GM18507 (cell line): ENCODE measurements around the gene DAB1.

Experiments used
- DNase-seq: peaks from one replicate; pipeline ENCODE4 v3.0.0; 2011; ENCODE audit warnings: low read depth; ENCODE audit not compliant: insufficient read length; ENCODE audit errors: extremely low spot score
- FAIRE-seq: peaks from 2 replicates; lab custom pipeline; 2011; peaks lifted over from hg19 to GRCh38; lab: Jason Lieb, UNC

Gene DAB1

DNA sequence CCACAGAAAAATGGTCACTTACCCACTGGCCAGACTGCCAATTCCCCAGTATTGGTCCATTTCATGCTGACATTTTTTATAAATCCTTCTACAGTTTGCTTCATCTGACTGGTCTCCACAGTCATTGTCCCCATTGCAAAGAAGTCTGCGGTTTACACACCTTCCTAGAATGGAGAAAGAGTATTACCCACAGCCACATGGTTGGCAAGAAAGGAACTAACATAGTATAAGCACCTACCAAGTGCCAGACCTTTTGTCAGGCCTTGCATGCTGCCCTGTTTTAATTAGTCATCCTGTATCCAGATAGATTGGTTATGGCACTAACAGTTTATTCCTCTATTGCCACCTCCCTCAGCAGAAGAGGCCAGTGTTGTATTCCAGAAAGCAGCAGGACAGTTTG lies 469.2 kb downstream of the DAB1 start:
- FAIRE-seq (no peak), DNase-seq (no peak)

DNA sequence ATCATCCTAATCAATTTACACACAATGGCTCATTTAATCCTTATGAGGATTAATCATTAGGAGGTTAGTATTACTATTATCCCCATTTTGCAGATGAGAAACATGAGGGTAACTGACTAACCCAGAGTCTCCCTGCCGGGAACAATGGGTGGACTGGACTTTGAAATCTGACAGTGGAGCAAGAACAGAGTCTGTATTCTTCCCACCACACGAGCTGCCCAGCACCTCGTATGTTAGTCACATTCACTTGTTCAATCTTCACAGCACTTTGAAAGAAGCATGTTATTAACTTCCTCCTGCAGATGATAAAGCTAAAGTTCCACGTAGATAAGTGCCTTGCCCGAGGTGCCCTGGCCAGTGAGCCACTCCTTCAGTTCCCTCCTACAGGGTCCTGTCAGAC lies 470.5 kb downstream of the DAB1 start:
- FAIRE-seq (no peak), DNase-seq (no peak)

DNA sequence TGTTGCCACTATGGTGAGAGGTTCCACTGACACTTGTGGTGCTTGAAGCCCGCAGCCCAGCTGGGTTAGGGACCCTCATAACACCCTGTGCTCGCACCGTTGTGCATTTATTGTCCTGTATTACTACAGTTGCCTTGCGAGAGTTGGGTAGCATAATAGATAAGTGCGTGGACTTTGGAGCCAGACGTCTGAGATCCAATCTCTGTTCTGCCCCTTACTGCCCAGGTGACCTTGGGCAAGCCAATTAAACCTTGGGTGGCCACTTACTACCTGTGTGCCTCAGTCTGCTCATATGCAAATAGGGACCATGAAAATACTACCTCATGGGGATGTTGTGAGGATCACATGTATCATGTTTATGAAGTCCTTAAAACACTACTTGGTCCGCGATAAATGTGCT lies 471.4 kb downstream of the DAB1 start:
- DNase-seq (no peak), FAIRE-seq (no peak)

DNA sequence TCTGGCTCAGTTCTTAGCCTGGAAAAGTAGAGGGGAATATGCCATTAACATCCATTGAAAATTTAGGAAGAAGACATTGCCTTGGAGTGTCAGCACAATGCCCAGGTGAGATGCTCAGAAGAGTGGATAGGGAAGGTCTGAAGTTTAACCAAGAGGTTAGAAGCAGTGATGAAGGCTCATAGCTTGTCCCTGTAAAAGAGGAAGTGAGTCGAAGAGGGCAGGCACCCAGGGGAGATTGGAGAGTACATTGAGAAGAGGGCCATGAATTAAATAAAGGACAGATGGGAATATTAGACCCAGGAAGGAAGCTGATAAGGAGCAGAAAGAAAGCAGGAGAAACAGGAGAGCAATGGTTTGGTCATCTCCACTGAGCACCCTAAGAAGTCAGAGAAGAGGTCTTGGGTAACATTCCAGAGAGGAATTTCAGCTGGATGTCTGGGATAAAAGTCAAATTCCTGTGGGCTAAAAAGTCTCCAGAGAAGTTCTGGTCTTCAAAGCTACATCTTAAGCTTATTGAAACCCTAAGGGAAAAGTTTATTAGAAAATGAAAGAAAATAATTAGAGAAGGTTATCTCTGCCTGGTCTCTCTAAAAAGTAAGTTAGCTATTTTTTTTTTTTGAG lies 475.3 kb downstream of the DAB1 start:
- no peak for DNase-seq
- FAIRE-seq: no peak
